Lower leg skin (tissue), 4 donors: ENCODE measurements around the gene TTC39C. TPM values are rescaled to one million over a fixed set of nuclear protein-coding genes. Genes with fewer than 3 reads are reported as not detected.
"Not testable (repeated sequence)": the region's sequence is repeated elsewhere in the genome, so short reads cannot be mapped to it uniquely, and the experiment has no call there.

Experiments used
- DNase-seq, 2 donors: peaks; one replicate each; pipeline ENCODE4 v3.0.0-alpha.2; 2019; ENCODE audit warnings: low spot score in 2 of 2
- H3K4me3 ChIP-seq: fragments of 200-600 bp; sonication (generic); 2 replicates; pipeline ENCODE4 v1.5.1; 2017; ENCODE audit warnings: mild to moderate bottlenecking, low read depth; ENCODE audit not compliant: poor library complexity, severe bottlenecking
- CTCF ChIP-seq, 3 donors: fragments of 450-650 bp; IDR thresholded peaks; one replicate each; pipeline ENCODE4 v1.5.1; 2016; ENCODE audit warnings: antibody characterized with exemption in 3 of 3, mild to moderate bottlenecking in 3 of 3, moderate library complexity in 2 of 3
- POLR2A ChIP-seq, 2 donors: fragments of 450-650 bp; IDR thresholded peaks; one replicate each; pipeline ENCODE4 v1.6.1; 2016 to 2017; ENCODE audit warnings: antibody characterized with exemption in 2 of 2, mild to moderate bottlenecking in 1 of 2, moderate library complexity in 1 of 2
- WGBS, 2 donors: methylation state at CpG; one replicate each; pipeline ENCODE4 v1.1.5; 2018; 5-methylcytosine and 5-hydroxymethylcytosine counted together
- intact Hi-C: fragments of 100-400 bp; cut with DNase I; formaldehyde crosslinking; loops from one replicate; pipeline ENCODE4 v1.15.0; 2023; ENCODE audit warnings: low total_unique reads
- total RNA-seq, 4 donors: library from RNA; depleted of rRNA; stranded (reverse); fragments of >200 nt; gene quantifications; one replicate each; pipeline ENCODE4 v1.1.0, GENCODE V29; 2016

The TTC39C gene
- total RNA-seq, 4 donors from 2014 or later = 66.6 to 96.7 (median 82.1) TPM

GRCh38 chr18:24055009-24055804, 40.7 kb downstream of the TTC39C start:
- no peak for DNase-seq
- H3K4me3 ChIP-seq = no peak overlapping the region
- WGBS, 2 donors = 43 to 51% methylated on average over 3 of the region's 3 CpGs
- TF ChIP-seq POLR2A (IDR thresholded peaks at IDR 0.05) (no peak), CTCF (IDR thresholded peaks at IDR 0.05) (no peak)
- intact Hi-C loops = no loop called here

- WGBS, 2 donors = 32 to 33% methylated on average over 2 of the region's 2 CpGs
- no peak for DNase-seq
- intact Hi-C loops = no loop called here
- no peak overlapping the region for H3K4me3 ChIP-seq
- no peak for TF ChIP-seq POLR2A (IDR thresholded peaks at IDR 0.05)
- TF ChIP-seq CTCF (IDR thresholded peaks at IDR 0.05) = no peak
Observed at GRCh38 chr18:24055878-24056277, 41.3 kb downstream of the TTC39C start.

- no peak for TF ChIP-seq CTCF (IDR thresholded peaks at IDR 0.05)
- no peak for TF ChIP-seq POLR2A (IDR thresholded peaks at IDR 0.05)
- H3K4me3 ChIP-seq = no peak overlapping the region
- intact Hi-C loops = no loop called here
- WGBS, 2 donors = 55% methylated on average over 2 of the region's 2 CpGs
- no peak for DNase-seq
Observed at GRCh38 chr18:24056506-24056905, 42.0 kb downstream of the TTC39C start.

GRCh38 chr18:24057804-24058203, 43.2 kb downstream of the TTC39C start:
- WGBS, 2 donors = 87 to 97% methylated on average over 1 of the region's 1 CpG
- no peak for DNase-seq
- no peak overlapping the region for H3K4me3 ChIP-seq
- intact Hi-C loops = no loop called here
- TF ChIP-seq POLR2A (IDR thresholded peaks at IDR 0.05) (no peak), CTCF (IDR thresholded peaks at IDR 0.05) (no peak)

- H3K4me3 ChIP-seq, intact Hi-C loops, DNase-seq: not testable (repeated sequence)
- WGBS, 2 donors = 87 to 98% methylated on average over 4 of the region's 4 CpGs
Observed at GRCh38 chr18:24059385-24059784, 44.8 kb downstream of the TTC39C start.

- intact Hi-C loops = no loop called here
- 74% methylated on average over 2 of the region's 2 CpGs for WGBS, 2 donors
- H3K4me3 ChIP-seq = no peak overlapping the region
- DNase-seq = no peak
- no peak for TF ChIP-seq POLR2A (IDR thresholded peaks at IDR 0.05)
- TF ChIP-seq CTCF (IDR thresholded peaks at IDR 0.05) = no peak
Observed at GRCh38 chr18:24060644-24061043, 46.1 kb downstream of the TTC39C start.
